SIG-M5 treated with dmso at 0.1 percent for 504 hours (cell line): ENCODE data around the gene OR2T8.
"Not testable (repeated sequence)": the region's sequence is repeated elsewhere in the genome, so short reads cannot be mapped to it uniquely, and the experiment has no call there.

Experiments used
- DNase-seq: peaks from one replicate; lab custom pipeline; 2025; ENCODE audit not compliant: unreplicated experiment; lab: John Stamatoyannopoulos, UW

OR2T8 gene

GRCh38 chr1:247919952-247920351 lies at the start of gene OR2T8:
OR2T8 (plus strand) TSS chr1:247920252; CDS start chr1:247921018, 766 bp downstream.
- no peak for DNase-seq

DNA sequence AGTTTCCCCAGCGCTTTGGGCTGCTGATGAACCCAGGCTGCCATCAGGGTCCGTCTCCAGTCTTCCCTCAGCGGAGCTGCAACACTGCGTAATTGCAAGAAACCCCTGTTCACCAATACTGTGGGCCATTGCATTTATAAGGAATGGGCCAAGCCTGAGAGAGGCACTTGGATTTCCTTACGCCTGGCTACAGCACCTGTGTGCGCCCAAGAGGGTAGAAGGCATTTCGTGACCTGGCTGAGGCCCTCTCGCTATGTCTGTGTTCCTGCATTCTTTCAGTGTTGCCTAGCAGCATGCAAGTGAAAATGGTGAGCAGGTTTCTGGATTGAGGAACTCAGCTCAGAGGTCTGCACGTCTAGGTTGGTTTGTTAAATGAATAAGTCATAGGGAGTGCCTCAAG lies 36.7 kb upstream of the OR2T8 start:
- no peak for DNase-seq

DNA sequence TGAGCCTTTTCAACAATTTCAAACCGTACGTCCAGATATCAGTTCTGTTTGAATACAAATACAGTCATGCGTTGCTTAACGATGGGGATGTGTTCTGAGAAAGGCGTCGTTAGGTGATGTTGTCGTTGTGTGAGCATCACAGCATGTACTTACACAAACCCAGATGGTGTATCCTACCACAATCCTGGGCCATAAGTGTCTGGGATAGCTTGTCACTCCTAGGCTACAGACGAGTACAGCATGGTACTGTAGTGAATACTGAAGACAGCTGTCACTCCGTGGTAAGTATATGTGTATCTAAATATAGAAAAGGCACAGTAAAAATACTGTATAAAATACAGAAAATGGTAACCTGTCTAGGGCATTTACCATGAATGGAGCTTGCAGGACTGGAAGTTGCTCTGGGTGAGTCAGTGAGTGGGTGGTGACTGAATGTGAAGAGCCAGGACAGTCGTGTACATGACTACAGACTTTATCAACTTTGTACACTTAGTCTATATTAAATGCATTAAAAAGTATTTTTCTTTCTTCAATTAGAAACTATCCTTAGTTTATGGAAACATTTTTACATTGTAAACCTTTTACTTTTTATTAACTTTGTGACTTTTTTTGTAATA lies 35.1 kb upstream of the OR2T8 start:
- no peak for DNase-seq

GRCh38 chr1:247895163-247895637 lies 24.9 kb upstream of the OR2T8 start, which contains the start of gene OR2W3:
OR2W3 (plus strand) TSS chr1:247895587; CDS start chr1:247895587, 0 bp downstream.
- no peak for DNase-seq

- no peak for DNase-seq
Measured at GRCh38 chr1:247895976-247896375, 24.1 kb upstream of the OR2T8 start.

DNA sequence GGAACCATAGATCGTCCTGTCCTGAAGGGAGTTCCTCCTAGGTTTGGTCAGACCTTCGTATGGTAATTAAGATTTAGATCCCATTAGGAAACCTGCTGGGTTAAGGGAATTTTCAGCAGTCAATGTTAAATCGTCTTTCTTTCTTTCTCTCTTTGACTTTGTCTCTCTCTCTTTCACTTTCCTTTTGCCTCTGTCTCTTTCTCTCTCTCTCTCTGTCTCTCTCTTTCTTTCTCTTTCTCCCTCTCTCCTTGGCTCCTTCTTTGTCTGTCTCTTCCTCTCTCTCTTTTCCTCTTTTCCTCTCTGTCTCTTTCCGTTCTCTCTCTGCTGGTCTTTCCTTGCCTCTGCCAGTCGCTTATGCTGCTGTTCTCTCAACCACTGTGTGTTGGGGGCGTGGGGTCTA lies 15.9 kb upstream of the OR2T8 start:
- DNase-seq: no peak

DNA sequence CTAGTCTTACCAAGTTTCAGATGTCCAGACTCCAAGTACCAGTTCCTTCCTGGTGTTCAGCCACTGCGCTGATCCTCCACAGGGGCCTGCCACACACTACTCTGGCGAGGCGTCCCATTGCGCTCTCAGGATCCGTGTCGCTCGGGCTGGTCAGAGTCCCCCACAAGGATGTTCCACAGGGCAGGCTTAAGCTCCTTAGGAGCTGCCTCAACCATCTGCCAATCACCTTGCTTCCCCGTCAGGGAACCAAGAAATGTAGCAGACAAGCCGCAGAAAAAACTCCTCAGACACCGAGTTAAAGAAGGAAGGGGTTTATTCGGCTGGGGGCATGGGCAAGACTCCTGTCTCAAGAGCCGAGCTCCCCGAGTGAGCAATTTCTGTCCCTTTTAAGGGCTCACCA lies 14.9 kb upstream of the OR2T8 start:
- DNase-seq: no peak

DNA sequence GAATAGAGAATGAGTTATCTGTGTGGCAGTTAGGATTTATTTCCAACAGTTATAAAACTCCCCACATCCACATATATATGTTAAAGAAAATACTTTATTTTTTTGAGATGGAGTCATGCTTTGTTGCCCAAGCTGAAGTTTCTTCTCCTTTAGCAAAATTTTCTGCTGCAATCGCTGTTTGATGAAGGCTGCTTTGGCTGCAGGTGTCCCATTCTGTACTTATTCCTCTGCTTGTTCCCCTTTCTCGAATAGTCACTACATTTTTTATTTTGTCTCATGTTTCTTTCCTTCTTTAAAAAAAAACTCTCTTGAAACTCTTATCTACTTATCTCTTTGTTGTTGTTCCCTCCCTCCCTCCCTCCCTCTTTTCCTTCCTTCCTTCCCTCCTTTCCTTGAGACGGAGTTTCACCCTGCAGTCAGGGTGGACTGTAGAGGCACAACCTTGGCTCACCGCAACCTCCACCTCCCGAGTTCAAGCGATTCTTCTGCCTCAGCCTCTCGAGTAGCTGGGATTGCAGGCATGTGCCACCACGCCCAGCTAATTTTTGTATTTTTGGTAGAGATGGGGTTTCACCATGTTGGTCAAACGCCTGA lies 14.0 kb upstream of the OR2T8 start:
- DNase-seq: no peak

- DNase-seq: peak; percentile 39
Measured at GRCh38 chr1:247906504-247907047, 13.5 kb upstream of the OR2T8 start.

DNA sequence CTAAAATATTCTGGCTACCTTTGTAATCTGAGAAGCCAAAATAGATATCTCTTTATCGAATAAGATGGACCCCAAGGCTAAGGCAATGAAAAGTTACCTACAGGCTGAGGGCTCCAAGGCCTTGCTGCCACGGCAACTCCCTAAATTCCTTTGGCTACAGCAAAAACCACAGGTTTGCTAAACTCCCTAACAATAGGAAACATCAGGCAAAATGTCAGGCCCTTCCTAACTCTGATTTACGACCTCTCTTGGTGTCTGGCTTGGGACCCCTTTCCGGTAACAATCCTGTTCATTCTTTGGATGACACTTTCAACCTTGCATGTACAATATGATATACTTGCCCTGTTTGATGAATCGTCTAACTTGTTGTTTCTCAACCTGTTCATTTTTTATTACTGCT lies 11.3 kb upstream of the OR2T8 start:
- DNase-seq: no peak

- DNase-seq: no peak
Measured at GRCh38 chr1:247913786-247914185, 6.3 kb upstream of the OR2T8 start.

GRCh38 chr1:247914941-247915662 lies 5.0 kb upstream of the OR2T8 start:
- no peak for DNase-seq

DNA sequence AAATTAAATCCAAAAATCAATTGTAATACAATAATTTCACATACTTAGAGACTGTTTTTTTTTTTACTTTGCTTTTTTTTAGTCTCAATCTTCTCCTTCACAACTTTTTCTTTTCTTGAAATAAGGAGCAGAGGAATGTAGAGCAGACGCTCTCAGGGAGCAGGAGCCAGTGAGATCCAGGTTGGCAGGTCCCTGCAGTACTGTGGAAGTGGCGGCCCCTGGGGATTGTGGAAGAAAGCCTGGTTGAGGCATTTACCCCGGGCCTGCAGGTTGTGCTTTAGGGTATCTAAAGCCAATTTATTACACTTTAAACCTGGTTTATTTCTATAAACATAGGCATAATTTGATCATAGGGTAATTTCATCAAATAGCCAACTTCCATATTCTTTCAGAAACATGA lies 3.9 kb downstream of the OR2T8 start:
- DNase-seq: no peak

DNA sequence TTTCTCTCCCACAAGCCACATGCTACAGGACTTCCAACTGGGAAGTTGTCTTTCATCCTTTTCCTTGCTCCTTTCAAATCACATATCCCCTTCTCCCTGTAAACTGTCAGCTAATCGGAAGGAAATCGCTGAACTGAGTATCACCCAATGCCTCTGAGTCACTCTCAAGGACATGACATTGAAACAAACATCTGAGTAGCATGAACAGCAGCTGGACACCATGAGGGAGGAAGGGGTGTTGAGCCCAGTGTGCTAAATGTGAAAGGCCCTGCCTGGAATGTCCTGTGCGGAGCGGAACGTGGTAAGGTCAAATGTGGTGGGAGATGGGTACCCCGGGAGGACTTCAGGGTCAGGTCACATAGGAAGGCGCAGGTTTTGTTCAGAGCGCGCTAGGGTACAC lies 4.8 kb downstream of the OR2T8 start, which contains the start of gene OR2AJ1:
OR2AJ1 (plus strand) TSS at position 22 of the 400 bp plus-strand sequence. CDS start 8,880 bp downstream, outside the sequence.
- no peak for DNase-seq

GRCh38 chr1:247933989-247934388 lies 13.9 kb downstream of the OR2T8 start:
- no peak for DNase-seq

GRCh38 chr1:247935781-247936180 lies 15.7 kb downstream of the OR2T8 start:
- no peak for DNase-seq

- no peak for DNase-seq
Measured at GRCh38 chr1:247936415-247936814, 16.4 kb downstream of the OR2T8 start.

GRCh38 chr1:247936965-247937734 lies 17.1 kb downstream of the OR2T8 start:
- DNase-seq: not testable (repeated sequence)

DNA sequence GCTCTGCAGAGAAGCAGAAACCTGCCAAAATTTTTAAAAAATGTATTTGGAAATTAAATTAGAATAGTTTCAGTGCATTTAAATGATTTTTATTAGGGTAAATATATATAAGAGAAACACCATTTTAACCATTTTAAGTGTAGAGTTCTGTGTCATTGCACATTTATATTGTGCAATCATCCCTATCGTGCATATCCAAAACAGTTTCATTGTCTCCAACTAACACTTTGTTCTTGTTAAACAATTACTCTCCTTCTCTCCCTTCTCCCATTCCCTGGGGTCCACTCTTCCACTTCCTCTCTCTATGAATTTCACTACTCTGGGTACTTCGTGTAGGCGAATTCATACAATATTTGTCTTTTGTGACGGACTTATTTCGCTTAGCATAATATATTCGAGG lies 22.6 kb downstream of the OR2T8 start:
- DNase-seq: no peak

GRCh38 chr1:247948558-247948957 lies 28.5 kb downstream of the OR2T8 start, which contains the start of gene OR2L8:
OR2L8 (plus strand) TSS chr1:247948858; CDS start chr1:247948858, 0 bp downstream.
- no peak for DNase-seq

DNA sequence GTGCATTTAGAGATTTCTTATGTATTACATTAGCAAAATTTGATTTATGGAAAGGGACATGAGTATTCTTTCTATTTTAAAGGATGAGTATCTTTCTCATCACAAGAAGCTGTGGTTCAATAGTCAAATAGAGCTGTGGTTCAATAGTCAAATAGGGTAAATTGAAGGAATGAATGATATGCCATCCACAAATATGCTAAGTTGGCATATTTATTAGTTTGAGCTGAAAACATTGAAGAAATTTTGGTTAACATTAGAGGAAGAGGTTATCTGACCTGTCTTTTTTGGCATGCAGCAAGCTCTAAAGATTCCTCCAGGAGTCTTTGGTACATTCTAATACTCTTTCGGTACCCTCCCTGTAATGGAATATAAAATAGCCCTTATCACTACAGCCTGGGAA lies 33.4 kb downstream of the OR2T8 start:
- DNase-seq: no peak
